Peyer's patch (tissue), 4 donors: Measurements from ENCODE around the gene EIF2AK3.

Experiments used
- POLR2A ChIP-seq, 2 donors: fragments of 450-650 bp; IDR thresholded peaks; one replicate each; pipeline ENCODE4 v1.5.1; 2017; ENCODE audit warnings: antibody characterized with exemption in 2 of 2, mild to moderate bottlenecking in 2 of 2, moderate library complexity in 2 of 2
- TF ChIP-seq, protein P1 (sequence below), 6 experiments: fragments of 450-650 bp in 4 of 6; fragments of 200-600 bp in 2 of 6; sonication (generic) in 1 of 6; IDR thresholded peaks; one replicate each; pipeline ENCODE4 v1.5.1; 2017 to 2019; ENCODE audit warnings: antibody characterized with exemption in 6 of 6, mild to moderate bottlenecking in 3 of 6, moderate library complexity in 1 of 6

GRCh38 chr2:88657131-88657530, 29.9 kb upstream of the EIF2AK3 start:
- TF ChIP-seq POLR2A (IDR thresholded peaks at IDR 0.05): no peak
- TF ChIP-seq, protein P1, sequence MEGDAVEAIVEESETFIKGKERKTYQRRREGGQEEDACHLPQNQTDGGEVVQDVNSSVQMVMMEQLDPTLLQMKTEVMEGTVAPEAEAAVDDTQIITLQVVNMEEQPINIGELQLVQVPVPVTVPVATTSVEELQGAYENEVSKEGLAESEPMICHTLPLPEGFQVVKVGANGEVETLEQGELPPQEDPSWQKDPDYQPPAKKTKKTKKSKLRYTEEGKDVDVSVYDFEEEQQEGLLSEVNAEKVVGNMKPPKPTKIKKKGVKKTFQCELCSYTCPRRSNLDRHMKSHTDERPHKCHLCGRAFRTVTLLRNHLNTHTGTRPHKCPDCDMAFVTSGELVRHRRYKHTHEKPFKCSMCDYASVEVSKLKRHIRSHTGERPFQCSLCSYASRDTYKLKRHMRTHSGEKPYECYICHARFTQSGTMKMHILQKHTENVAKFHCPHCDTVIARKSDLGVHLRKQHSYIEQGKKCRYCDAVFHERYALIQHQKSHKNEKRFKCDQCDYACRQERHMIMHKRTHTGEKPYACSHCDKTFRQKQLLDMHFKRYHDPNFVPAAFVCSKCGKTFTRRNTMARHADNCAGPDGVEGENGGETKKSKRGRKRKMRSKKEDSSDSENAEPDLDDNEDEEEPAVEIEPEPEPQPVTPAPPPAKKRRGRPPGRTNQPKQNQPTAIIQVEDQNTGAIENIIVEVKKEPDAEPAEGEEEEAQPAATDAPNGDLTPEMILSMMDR (IDR thresholded peaks at IDR 0.05): no peak
